Measurements from ENCODE around the gene ZKSCAN1. TPM values are rescaled to one million over a fixed set of nuclear protein-coding genes. Genes with fewer than 3 reads are reported as not detected.
A peak's percentile ranks its signal among the peaks of the same experiment; 100 is the strongest.

The ZKSCAN1 gene
- total RNA-seq, 1 experiment from 2014 or later: 61.2 TPM

DNA sequence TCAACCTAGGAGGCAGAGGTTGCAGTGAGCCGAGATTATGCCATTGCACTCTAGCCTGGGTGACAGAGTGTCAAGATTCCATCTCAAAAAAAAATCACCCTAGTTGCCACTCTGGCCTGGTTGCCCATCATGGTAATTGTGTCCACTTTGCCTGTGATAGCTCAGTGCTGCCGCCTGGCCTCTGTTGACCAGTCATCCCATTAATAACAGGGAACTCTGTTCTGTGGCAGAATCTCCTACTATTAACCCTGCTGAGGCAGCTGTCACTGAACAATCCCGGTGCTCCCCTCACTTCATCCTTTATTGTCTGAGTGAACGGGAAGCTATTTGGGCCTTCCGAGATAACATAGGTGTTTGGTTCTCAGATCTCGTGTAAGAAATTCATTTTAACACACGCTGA, 51.6 kb downstream of the ZKSCAN1 start:
- ChIA-PET RAD21 (ENCODE audit: low non-redundant PET in 1 of 2, low total read pairs in 2 of 2, uncharacterized antibody in 2 of 2, unreplicated experiment in 2 of 2) (no interaction called here), CTCF (no interaction called here), POLR2A (interaction anchor here (1.1 kb wide), 1 partner anchor 14 kb away, joined by 4 read pairs; no protein-coding TSS in a partner anchor)
- H3K4me2 ChIP-seq (ENCODE audit: low read length): no peak overlapping the region
- H2AFZ ChIP-seq (ENCODE audit: low read depth, low read length, poor library complexity, severe bottlenecking): no peak overlapping the region
- no peaks in the 10 kb centered on the region for H3K79me2 ChIP-seq (ENCODE audit: insufficient read depth, low read length)
- ATAC-seq: peak; percentile 47; the same call in 1 of the 2 replicates
- no peak overlapping the region for H3K4me3 ChIP-seq (replicated peaks in 1 of 2; ENCODE audit: low read depth in 1 of 2, low read length in 2 of 2)
- H3K27ac ChIP-seq (ENCODE audit: low read depth, low read length): no peak overlapping the region
- peaks cover 24 to 30% of the 10 kb centered on the region in 2 experiments for H3K36me3 ChIP-seq (ENCODE audit: control insufficient read depth in 1 of 2, insufficient read depth in 2 of 2, low read length in 2 of 2)
- H4K20me1 ChIP-seq (ENCODE audit: insufficient read depth): no peaks in the 10 kb centered on the region
- no peaks in the 10 kb centered on the region for H3K27me3 ChIP-seq (ENCODE audit: insufficient read depth, low read length)
- BruUV-seq (replicated peaks): no TSS peak
- no peak overlapping the region for H3K9ac ChIP-seq (ENCODE audit: low read length)
- intact Hi-C loops (cut with micrococcal nuclease): no loop called here
- H3K4me1 ChIP-seq (ENCODE audit: control insufficient read depth in 1 of 2, insufficient read depth in 2 of 2, low read length in 2 of 2): no peaks in the 10 kb centered on the region
- no peak for DNase-seq (ENCODE audit: low read depth, low spot score)
- TF ChIP-seq SIN3A (IDR thresholded peaks at IDR 0.05; ENCODE audit: low read depth) (no peak), EZH2 (IDR thresholded peaks at IDR 0.05) (no peak), ELF1 (IDR thresholded peaks at IDR 0.05; ENCODE audit: borderline replicate concordance, low read depth) (no peak), SP1 (IDR thresholded peaks at IDR 0.05; ENCODE audit: low read depth) (no peak)
- TF ChIP-seq, protein P1, sequence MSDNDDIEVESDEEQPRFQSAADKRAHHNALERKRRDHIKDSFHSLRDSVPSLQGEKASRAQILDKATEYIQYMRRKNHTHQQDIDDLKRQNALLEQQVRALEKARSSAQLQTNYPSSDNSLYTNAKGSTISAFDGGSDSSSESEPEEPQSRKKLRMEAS (IDR thresholded peaks at IDR 0.05): no peak
- TF ChIP-seq, protein P2, sequence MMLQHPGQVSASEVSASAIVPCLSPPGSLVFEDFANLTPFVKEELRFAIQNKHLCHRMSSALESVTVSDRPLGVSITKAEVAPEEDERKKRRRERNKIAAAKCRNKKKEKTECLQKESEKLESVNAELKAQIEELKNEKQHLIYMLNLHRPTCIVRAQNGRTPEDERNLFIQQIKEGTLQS (IDR thresholded peaks at IDR 0.05): no peak
- no peaks in the 10 kb centered on the region for H3K9me2 ChIP-seq (ENCODE audit: insufficient read depth)
- peaks cover 18% of the 10 kb centered on the region in 2 experiments; a peak in 3 of 4 replicates for H3K9me3 ChIP-seq (ENCODE audit: control insufficient read depth in 1 of 2, insufficient read depth in 1 of 2, low read depth in 1 of 2, low read length in 2 of 2)

DNA sequence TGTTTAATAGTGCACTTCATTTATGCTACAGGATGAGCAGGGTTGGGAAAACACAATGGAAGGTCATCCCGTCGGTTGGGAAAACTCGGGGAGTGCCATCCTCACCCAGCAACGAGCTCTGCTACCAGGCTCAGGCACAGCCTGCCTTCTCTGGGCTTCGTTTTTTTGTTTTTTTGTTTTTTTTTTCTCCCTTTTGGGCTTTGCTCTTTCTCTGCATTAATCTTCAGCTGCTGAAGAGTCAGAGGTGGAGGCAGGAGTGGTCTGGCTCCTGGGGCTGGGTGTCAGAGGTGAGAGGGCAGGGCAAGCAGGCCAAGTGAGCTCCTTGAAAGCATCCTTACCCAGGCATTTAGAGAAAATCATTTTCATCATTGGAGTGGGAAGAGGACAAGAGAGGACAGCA, 54.6 kb downstream of the ZKSCAN1 start:
- Histone ChIP-seq H3K4me1 (ENCODE audit: control insufficient read depth in 1 of 2, insufficient read depth in 2 of 2, low read length in 2 of 2) (no peaks in the 10 kb centered on the region), H4K20me1 (ENCODE audit: insufficient read depth) (no peaks in the 10 kb centered on the region), H3K9ac (ENCODE audit: low read length) (no peak overlapping the region), H3K9me2 (ENCODE audit: insufficient read depth) (no peaks in the 10 kb centered on the region), H3K4me3 (replicated peaks in 1 of 2; ENCODE audit: low read depth in 1 of 2, low read length in 2 of 2) (no peak overlapping the region), H2AFZ (ENCODE audit: low read depth, low read length, poor library complexity, severe bottlenecking) (no peak overlapping the region), H3K27me3 (ENCODE audit: insufficient read depth, low read length) (no peaks in the 10 kb centered on the region), H3K79me2 (ENCODE audit: insufficient read depth, low read length) (peaks cover 6% of the 10 kb centered on the region; the same call in 1 of the 2 replicates), H3K27ac (ENCODE audit: low read depth, low read length) (no peak overlapping the region), H3K4me2 (ENCODE audit: low read length) (no peak overlapping the region), H3K9me3 (ENCODE audit: control insufficient read depth in 1 of 2, insufficient read depth in 1 of 2, low read depth in 1 of 2, low read length in 2 of 2) (peaks cover 22 to 29% of the 10 kb centered on the region in 2 experiments; a peak in 3 of 4 replicates), H3K36me3 (ENCODE audit: control insufficient read depth in 1 of 2, insufficient read depth in 2 of 2, low read length in 2 of 2) (peaks cover 48 to 55% of the 10 kb centered on the region in 2 experiments)
- RAD21 ChIA-PET (ENCODE audit: low non-redundant PET in 1 of 2, low total read pairs in 2 of 2, uncharacterized antibody in 2 of 2, unreplicated experiment in 2 of 2): no interaction called here
- no peak for DNase-seq (ENCODE audit: low read depth, low spot score)
- POLR2A ChIA-PET: no interaction called here
- no TSS peak for BruUV-seq (replicated peaks)
- CTCF ChIA-PET: interaction anchor here (0.7 kb wide), 1 partner anchor 1543 kb away, joined by 4 read pairs; no protein-coding TSS in a partner anchor
- intact Hi-C loops (cut with micrococcal nuclease): no loop called here
- TF ChIP-seq, protein P3, sequence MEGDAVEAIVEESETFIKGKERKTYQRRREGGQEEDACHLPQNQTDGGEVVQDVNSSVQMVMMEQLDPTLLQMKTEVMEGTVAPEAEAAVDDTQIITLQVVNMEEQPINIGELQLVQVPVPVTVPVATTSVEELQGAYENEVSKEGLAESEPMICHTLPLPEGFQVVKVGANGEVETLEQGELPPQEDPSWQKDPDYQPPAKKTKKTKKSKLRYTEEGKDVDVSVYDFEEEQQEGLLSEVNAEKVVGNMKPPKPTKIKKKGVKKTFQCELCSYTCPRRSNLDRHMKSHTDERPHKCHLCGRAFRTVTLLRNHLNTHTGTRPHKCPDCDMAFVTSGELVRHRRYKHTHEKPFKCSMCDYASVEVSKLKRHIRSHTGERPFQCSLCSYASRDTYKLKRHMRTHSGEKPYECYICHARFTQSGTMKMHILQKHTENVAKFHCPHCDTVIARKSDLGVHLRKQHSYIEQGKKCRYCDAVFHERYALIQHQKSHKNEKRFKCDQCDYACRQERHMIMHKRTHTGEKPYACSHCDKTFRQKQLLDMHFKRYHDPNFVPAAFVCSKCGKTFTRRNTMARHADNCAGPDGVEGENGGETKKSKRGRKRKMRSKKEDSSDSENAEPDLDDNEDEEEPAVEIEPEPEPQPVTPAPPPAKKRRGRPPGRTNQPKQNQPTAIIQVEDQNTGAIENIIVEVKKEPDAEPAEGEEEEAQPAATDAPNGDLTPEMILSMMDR (IDR thresholded peaks at IDR 0.05 in 2 of 3, conservative IDR thresholded peaks at IDR 0.05 in 1 of 3; ENCODE audit: borderline replicate concordance in 1 of 3, insufficient read depth in 1 of 3, low read depth in 2 of 3, low read length in 2 of 3): no peak
- TF ChIP-seq FOSL1 (IDR thresholded peaks at IDR 0.05; ENCODE audit: low read depth) (no peak), RAD21 (IDR thresholded peaks at IDR 0.05; ENCODE audit: low read depth) (no peak), POLR2AphosphoS5 (IDR thresholded peaks at IDR 0.05; ENCODE audit: low read depth, low read length) (no peak), POLR2A (IDR thresholded peaks at IDR 0.05; ENCODE audit: borderline replicate concordance, extremely low read depth, insufficient read depth, insufficient read length) (no peak), EZH2 (IDR thresholded peaks at IDR 0.05) (no peak)
- TF ChIP-seq, protein P4, sequence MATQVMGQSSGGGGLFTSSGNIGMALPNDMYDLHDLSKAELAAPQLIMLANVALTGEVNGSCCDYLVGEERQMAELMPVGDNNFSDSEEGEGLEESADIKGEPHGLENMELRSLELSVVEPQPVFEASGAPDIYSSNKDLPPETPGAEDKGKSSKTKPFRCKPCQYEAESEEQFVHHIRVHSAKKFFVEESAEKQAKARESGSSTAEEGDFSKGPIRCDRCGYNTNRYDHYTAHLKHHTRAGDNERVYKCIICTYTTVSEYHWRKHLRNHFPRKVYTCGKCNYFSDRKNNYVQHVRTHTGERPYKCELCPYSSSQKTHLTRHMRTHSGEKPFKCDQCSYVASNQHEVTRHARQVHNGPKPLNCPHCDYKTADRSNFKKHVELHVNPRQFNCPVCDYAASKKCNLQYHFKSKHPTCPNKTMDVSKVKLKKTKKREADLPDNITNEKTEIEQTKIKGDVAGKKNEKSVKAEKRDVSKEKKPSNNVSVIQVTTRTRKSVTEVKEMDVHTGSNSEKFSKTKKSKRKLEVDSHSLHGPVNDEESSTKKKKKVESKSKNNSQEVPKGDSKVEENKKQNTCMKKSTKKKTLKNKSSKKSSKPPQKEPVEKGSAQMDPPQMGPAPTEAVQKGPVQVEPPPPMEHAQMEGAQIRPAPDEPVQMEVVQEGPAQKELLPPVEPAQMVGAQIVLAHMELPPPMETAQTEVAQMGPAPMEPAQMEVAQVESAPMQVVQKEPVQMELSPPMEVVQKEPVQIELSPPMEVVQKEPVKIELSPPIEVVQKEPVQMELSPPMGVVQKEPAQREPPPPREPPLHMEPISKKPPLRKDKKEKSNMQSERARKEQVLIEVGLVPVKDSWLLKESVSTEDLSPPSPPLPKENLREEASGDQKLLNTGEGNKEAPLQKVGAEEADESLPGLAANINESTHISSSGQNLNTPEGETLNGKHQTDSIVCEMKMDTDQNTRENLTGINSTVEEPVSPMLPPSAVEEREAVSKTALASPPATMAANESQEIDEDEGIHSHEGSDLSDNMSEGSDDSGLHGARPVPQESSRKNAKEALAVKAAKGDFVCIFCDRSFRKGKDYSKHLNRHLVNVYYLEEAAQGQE (IDR thresholded peaks at IDR 0.05; ENCODE audit: low read depth): no peak
- no peak for ATAC-seq
